SIG-M5 treated with dmso at 0.1 percent for 504 hours (cell line): ENCODE results near the gene PRSS38.

Source experiments
- DNase-seq: peaks from one replicate; lab custom pipeline; 2025; ENCODE audit not compliant: unreplicated experiment; lab: John Stamatoyannopoulos, UW

The PRSS38 gene

DNA sequence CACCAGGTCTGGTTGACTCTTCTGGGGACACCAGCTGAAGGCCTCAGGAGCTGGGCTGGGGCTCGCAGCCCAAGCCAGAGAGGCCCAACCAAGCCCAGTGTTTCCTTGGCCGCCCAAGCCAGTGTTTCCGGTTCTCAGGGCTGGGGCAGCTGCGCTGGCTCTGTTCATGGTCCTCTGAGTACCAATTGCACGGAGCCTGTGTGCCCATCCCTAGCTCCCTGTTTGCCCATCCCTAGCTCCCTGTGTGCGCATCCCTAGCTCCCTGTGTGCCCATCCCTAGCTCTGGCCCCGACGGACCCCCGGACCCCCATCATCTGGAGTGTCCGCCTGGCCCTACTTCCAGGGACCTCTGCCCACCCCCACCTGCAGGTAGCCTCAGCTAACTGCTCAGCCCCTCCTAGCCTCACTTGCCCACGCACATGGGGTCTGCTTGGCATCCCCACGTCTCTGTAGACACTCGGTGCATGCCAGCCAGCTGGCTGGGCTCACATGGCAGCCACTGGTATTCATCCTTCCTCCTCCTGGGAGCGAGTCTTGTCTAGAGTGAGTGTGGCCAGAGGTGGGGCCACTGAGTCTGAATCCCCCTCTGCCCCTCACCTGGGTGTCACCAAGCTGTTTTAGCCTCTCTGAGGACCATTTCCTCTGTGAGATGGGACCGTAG is 68.3 kb downstream of the PRSS38 start:
- no peak for DNase-seq

DNA sequence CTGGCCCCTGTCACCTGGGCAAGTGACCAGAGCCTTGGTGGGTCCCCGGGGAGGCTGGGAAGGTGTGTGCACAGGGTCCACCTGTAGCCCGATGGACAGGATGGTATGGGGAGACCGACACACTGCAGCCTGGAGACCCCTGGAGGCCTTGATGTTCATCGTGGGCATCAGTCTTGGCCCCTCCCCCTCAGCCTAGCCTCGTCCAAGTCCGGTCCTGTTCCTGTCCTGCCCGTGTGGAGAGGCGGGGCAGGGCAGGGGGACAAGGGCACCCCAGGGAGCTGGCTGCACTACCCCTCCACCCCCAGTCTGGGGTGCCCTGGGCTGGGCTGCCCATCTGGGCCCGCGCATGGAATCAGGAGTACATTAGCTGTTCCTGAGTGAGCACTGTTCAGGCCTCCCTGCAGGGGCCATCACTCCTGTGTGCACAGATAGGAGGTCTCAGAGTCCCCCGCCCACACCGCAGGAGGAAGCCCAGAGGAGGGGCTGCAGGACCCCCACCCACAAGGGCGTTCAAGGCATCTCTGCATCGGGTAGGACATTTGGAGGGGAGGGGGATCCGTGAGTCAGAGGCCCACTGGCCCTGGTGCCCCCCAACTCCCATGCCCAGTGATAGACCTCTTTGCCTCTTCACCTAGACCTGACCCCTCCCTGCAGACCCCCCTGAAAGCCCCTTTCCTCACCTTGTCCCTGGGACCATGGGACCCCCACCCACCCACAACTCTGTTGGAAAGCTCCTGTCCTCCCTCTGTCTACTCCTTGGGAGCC is 69.1 kb downstream of the PRSS38 start:
- DNase-seq = no peak

GRCh38 chr1:227885135-227885647 is 69.7 kb downstream of the PRSS38 start:
- DNase-seq = no peak

DNA sequence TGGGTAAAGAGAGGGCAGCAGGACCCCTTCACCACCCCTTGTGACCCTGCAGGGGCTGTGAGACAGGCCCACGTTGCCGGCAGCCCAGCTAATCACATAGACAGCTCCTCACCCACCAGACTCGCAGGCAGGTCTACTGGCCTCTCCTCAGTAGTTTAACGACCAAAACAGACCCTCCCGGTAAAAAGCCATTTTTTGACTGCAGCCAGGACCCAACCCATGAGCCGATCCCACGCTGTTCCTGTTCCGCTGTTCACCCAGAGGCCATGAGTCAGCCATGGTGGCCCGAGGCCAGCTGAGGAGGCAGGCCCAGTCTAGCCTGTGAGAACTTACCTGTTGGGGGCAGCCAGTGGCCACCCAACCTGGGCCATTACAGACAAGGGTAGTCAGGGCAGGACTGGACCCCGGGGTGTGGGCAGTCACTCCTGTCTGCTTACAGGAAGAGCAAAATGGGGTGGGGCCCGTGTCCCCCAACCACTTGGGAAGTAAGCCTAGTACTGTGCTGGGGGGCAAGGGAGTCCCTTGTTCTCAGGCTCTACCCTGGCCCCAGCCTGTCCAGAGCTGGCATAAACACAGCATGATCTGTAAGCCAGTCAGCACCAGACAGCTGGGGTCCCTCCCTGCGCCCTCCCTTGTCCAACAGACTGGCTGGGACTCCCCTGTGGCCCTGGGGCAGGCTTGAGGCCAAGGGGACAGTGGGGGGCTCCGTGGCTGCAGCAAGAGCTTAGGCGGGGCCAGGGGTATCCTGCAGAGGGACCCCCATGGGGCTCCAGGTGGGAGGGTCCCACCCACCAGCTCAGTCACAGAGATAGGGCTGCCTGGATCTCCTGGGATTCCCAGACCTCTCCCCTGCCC is 70.4 kb downstream of the PRSS38 start:
- no peak for DNase-seq

DNA sequence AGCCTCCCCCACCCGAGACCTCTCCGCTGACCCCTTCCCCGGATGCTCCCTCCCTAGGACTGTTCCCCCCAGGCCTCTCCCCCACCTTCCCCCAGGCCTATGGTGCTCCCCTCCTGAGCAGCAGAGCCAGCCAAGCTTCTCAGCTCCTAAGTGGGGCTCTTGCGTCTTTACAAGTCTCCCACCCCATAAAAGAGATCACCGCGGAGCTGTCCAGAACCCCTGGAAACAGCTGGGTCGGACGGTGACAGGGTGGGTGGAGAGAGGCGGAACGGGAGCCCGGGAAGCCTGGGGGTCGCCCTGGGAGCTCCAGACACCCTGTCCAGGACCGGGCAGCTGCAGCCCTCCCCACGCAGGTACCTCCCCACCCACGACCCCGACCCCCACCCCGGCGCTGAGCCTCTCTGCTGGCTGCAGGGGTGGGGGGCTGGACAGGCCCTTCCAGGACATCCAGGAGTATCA is 71.1 kb downstream of the PRSS38 start:
- DNase-seq = no peak

- no peak for DNase-seq
These were observed 71.7 kb downstream of the PRSS38 start for GRCh38 chr1:227886993-227887696.

- no peak for DNase-seq
These were observed 72.4 kb downstream of the PRSS38 start for GRCh38 chr1:227887697-227888403.

DNA sequence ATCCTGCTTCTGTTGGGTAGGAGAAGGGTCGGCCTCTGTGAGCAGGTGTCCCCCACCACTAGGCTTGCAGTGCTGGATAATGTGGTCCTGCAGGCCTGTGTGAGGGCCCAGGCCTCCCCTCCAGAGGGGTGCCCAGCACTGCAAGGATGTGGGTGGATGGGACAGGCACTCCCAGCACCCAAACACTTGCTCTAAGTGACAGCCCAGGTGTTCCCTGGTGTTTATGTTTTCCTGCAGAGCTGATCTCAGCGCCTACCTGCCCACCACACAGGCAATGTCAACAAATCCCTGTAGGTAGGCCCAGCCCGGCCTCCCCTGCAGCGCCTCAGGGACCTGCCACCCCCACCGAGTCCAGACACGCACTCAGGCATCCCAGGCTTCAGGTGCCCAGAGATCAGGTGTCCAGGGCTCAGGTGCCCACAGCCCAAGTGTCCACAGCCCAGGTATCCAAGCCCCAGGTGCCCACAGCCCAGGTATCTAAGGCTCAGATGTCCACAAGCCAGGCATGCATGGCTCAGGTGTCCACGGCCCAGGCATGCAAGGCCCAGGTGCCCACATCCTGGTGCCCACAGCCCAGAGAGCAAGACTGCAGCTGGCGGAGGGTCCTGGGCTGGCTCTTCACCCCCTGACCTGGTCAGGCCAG is 73.0 kb downstream of the PRSS38 start:
- DNase-seq = no peak

GRCh38 chr1:227889047-227889862 is 73.8 kb downstream of the PRSS38 start:
- no peak for DNase-seq

DNA sequence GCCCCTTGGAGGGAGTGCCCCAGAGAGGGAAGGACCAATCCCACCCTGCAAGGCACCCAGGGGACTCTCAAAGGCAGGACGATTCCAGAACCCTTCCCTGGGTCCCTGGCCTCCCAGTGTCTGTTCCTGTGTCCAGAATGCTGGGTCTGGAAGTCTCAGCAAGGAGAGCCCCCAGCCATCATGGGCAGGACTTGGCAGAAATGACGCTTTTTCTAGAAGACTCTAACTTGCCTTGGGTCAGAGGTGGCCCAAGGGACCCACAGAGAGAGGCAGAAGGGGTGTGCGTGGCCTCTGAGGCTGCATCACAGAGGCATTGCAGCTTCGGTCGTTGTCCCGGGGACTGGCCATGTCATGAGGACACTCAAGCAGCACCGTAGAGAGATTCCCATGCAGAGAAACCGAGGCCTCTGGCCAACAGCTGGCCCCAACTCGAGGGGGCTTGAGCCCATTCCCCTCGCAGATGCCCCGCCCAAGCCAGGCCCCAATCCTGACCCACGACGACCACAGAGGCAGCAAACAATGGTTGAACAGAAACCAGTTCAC is 74.5 kb downstream of the PRSS38 start:
- DNase-seq = no peak

GRCh38 chr1:227890451-227891222 is 75.2 kb downstream of the PRSS38 start:
- DNase-seq = no peak

GRCh38 chr1:227891223-227891954 is 75.9 kb downstream of the PRSS38 start:
- DNase-seq = no peak

GRCh38 chr1:227891955-227892488 is 76.5 kb downstream of the PRSS38 start:
- DNase-seq = no peak

DNA sequence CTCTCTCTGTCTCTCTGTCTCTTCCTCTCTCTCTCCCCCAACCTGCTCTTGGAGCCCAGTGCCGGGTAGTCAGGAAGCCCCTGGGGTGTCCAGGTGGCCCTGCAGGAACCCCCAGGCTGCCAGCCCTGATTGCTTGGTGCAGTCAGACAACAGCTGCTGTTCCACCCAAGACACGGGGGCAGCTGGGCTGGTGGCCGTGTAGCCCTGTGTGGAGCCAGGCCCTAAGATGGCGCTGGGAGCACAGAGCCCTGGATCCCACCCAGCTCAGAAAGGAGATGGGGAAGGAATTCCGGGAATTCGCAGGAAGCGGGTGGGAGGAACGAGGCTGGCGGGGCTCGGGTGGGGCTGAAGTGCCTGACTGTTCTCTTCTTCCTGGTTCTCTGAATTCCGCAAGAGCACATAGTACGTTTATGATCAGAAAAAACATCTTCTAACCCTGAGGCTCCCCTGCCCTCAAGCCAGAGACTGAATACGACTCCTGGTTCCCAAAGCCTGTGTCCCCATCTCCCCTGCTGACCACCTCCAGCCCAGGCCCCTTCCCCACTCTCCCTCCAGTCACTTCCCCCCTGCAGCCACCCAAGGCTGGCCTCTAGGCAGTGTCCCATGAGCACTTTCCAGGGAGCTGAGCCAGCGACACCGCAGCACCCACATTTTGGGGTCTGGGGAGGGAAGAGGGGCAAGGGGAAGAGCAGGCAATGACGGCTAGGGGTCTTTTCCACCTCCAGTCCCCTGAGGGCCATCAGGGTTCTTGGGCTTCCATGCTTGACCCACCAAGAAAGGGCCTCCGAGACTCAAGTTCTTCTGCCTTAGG is 77.2 kb downstream of the PRSS38 start:
- DNase-seq = no peak

- DNase-seq = no peak
These were observed 77.9 kb downstream of the PRSS38 start for GRCh38 chr1:227893300-227893948.
